Panc1 (cell line): ENCODE data around the gene CNTN5.

Experiments used
- POLR2AphosphoS5 ChIP-seq: IDR thresholded peaks from 2 replicates; pipeline ENCODE4 v1.6.1; 2012; ENCODE audit warnings: mild to moderate bottlenecking, low read depth, low read length, moderate library complexity
- TF ChIP-seq, protein P1 (sequence below): fragments of 450-650 bp; IDR thresholded peaks from 2 replicates; pipeline ENCODE4 v1.5.1; 2017; ENCODE audit warnings: mild to moderate bottlenecking
- TF ChIP-seq, protein P2 (sequence below), 2 experiments: IDR thresholded peaks; 2 replicates each; pipeline ENCODE4 v1.6.1; 2011 to 2012; ENCODE audit warnings: low read depth in 2 of 2, control low read depth in 1 of 2, low read length in 1 of 2, mild to moderate bottlenecking in 1 of 2, moderate library complexity in 1 of 2; ENCODE audit not compliant: insufficient read depth in 1 of 2

DNA sequence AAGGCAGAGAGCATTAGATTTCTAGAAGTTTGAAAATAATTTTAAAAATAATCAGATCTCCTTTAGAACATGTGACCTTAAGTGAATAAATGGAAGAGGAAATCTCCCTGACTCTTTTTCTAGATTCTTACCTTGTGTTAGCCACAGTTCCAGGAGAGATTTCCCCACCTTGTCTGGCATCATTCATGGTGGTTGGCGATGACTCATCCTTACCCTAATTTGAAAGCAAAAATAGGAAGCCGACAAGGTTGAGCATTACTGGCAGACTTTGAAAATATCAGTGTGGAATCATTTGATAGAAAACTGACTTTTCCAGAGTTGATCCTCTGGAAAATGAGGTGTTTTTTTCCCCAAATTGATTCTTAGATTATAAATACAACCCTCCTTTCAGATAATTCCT is 48.1 kb downstream of the CNTN5 start:
- TF ChIP-seq, protein P1, sequence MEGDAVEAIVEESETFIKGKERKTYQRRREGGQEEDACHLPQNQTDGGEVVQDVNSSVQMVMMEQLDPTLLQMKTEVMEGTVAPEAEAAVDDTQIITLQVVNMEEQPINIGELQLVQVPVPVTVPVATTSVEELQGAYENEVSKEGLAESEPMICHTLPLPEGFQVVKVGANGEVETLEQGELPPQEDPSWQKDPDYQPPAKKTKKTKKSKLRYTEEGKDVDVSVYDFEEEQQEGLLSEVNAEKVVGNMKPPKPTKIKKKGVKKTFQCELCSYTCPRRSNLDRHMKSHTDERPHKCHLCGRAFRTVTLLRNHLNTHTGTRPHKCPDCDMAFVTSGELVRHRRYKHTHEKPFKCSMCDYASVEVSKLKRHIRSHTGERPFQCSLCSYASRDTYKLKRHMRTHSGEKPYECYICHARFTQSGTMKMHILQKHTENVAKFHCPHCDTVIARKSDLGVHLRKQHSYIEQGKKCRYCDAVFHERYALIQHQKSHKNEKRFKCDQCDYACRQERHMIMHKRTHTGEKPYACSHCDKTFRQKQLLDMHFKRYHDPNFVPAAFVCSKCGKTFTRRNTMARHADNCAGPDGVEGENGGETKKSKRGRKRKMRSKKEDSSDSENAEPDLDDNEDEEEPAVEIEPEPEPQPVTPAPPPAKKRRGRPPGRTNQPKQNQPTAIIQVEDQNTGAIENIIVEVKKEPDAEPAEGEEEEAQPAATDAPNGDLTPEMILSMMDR = no peak
- TF ChIP-seq, protein P2, sequence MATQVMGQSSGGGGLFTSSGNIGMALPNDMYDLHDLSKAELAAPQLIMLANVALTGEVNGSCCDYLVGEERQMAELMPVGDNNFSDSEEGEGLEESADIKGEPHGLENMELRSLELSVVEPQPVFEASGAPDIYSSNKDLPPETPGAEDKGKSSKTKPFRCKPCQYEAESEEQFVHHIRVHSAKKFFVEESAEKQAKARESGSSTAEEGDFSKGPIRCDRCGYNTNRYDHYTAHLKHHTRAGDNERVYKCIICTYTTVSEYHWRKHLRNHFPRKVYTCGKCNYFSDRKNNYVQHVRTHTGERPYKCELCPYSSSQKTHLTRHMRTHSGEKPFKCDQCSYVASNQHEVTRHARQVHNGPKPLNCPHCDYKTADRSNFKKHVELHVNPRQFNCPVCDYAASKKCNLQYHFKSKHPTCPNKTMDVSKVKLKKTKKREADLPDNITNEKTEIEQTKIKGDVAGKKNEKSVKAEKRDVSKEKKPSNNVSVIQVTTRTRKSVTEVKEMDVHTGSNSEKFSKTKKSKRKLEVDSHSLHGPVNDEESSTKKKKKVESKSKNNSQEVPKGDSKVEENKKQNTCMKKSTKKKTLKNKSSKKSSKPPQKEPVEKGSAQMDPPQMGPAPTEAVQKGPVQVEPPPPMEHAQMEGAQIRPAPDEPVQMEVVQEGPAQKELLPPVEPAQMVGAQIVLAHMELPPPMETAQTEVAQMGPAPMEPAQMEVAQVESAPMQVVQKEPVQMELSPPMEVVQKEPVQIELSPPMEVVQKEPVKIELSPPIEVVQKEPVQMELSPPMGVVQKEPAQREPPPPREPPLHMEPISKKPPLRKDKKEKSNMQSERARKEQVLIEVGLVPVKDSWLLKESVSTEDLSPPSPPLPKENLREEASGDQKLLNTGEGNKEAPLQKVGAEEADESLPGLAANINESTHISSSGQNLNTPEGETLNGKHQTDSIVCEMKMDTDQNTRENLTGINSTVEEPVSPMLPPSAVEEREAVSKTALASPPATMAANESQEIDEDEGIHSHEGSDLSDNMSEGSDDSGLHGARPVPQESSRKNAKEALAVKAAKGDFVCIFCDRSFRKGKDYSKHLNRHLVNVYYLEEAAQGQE (IDR thresholded peaks at IDR 0.05; ENCODE audit: insufficient read depth in 1 of 2, low read depth in 2 of 2, low read length in 1 of 2) = no peak
- no peak for TF ChIP-seq POLR2AphosphoS5
